IMR-90 (cell line): ENCODE data around the gene MMEL1.
"Not testable (repeated sequence)": the region's sequence is repeated elsewhere in the genome, so short reads cannot be mapped to it uniquely, and the experiment has no call there.

Experiments
- MAFK ChIP-seq: IDR thresholded peaks from 2 replicates; pipeline ENCODE4 v1.6.1; 2012; ENCODE audit warnings: low read depth, low read length, improper control_type of control experiment
- MAZ ChIP-seq: IDR thresholded peaks from 2 replicates; pipeline ENCODE4 v1.6.1; 2012; ENCODE audit warnings: low read depth, mild to moderate bottlenecking, low read length, improper control_type of control experiment, moderate library complexity, borderline replicate concordance
- MXI1 ChIP-seq: IDR thresholded peaks from 2 replicates; pipeline ENCODE4 v1.6.1; 2012; ENCODE audit warnings: low read depth, mild to moderate bottlenecking, low read length, moderate library complexity, borderline replicate concordance
- POLR2A ChIP-seq: IDR thresholded peaks from 2 replicates; pipeline ENCODE4 v1.6.1; 2012; ENCODE audit warnings: mild to moderate bottlenecking, low read depth, low read length
- RAD21 ChIP-seq: IDR thresholded peaks from 2 replicates; pipeline ENCODE4 v1.6.1; 2012; ENCODE audit warnings: low read length, improper control_type of control experiment
- RFX5 ChIP-seq: IDR thresholded peaks from 2 replicates; pipeline ENCODE4 v1.8.0; 2012; ENCODE audit warnings: low read depth, mild to moderate bottlenecking, low read length, moderate library complexity
- SMC3 ChIP-seq: fragments of 150-350 bp; IDR thresholded peaks from 2 replicates; pipeline ENCODE4 v1.6.1; 2016; ENCODE audit warnings: low read depth, mild to moderate bottlenecking, antibody characterized with exemption, low read length, moderate library complexity
- TF ChIP-seq, protein P1 (sequence below): conservative IDR thresholded peaks from 2 replicates; pipeline ENCODE4 v1.5.1; 2012; ENCODE audit warnings: mild to moderate bottlenecking, low read depth, low read length, improper control_type of control experiment
- TF ChIP-seq, protein P2 (sequence below): fragments of 150-350 bp; IDR thresholded peaks from 2 replicates; pipeline ENCODE4 v1.6.1; 2017; ENCODE audit warnings: mild to moderate bottlenecking, antibody characterized with exemption, low read length, low read depth

DNA sequence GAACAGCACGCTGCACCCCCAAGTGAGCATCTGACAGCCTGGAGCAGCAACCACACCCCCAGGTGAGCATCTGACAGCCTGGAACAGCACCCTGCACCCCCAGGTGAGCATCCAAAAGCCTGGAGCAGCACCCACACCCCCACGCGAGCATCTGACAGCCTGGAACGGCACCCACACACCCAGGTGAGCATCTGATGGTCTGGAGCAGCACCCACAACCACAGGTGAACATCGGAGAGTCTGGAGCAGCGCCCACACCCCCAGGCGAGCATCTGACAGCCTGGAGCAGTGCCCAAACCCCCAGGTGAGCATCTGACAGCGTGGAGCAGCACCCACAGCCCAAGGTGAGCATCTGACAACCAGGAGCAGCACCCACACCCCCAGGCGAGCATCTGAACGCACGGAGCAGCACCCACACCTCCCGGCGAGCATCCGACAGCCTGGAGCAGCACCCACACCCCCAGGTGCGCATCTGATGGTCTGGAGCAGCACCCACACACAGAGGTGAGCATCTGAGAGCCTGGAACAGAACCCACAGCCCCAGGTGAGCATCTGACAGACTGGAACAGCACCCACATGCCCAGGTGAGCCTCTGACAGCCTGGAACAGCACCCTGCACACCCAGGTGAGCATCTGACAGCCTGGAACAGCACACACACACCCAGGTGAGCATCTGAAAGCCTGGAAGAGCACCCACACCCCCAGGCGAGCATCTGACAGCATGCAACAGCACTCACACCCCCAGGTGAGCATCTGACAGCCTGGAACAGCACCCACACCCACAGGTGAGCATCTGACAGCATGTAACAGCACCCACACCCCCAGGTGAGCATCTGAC, 23.0 kb upstream of the MMEL1 start:
- TF ChIP-seq, protein P1, sequence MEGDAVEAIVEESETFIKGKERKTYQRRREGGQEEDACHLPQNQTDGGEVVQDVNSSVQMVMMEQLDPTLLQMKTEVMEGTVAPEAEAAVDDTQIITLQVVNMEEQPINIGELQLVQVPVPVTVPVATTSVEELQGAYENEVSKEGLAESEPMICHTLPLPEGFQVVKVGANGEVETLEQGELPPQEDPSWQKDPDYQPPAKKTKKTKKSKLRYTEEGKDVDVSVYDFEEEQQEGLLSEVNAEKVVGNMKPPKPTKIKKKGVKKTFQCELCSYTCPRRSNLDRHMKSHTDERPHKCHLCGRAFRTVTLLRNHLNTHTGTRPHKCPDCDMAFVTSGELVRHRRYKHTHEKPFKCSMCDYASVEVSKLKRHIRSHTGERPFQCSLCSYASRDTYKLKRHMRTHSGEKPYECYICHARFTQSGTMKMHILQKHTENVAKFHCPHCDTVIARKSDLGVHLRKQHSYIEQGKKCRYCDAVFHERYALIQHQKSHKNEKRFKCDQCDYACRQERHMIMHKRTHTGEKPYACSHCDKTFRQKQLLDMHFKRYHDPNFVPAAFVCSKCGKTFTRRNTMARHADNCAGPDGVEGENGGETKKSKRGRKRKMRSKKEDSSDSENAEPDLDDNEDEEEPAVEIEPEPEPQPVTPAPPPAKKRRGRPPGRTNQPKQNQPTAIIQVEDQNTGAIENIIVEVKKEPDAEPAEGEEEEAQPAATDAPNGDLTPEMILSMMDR, result not testable (repeated sequence)
- not testable (repeated sequence) for TF ChIP-seq MXI1, MAFK, POLR2A, RAD21, MAZ, RFX5, SMC3
- TF ChIP-seq, protein P2, sequence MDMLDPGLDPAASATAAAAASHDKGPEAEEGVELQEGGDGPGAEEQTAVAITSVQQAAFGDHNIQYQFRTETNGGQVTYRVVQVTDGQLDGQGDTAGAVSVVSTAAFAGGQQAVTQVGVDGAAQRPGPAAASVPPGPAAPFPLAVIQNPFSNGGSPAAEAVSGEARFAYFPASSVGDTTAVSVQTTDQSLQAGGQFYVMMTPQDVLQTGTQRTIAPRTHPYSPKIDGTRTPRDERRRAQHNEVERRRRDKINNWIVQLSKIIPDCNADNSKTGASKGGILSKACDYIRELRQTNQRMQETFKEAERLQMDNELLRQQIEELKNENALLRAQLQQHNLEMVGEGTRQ, result not testable (repeated sequence)
